ENCODE results near the gene EYS.
"Not testable (repeated sequence)": the region's sequence is repeated elsewhere in the genome, so short reads cannot be mapped to it uniquely, and the experiment has no call there.

Gene EYS

DNA sequence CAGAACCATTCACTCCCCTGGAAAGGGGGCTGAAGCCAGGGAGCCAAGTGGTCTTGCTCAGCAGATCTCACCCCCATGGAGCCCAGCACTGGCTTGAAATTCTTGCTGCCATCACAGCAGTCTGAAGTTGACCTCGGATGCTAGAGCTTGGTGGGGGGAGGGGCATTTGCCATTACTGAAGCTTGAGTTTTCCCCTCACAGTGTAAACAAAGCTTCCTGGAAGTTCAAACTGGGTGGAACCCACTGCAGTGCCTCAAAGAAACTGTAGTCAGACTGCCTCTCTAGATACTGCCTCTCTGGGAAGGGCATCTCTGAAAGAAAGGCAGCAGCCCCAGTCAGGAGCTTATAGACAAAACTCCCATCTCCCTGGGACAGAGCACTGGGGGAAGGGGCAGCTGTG, 1819.2 kb downstream of the EYS start:
- H3K9me3 Mint-ChIP-seq, CTCF ChIA-PET, H3K4me3 Mint-ChIP-seq, H3K27ac Mint-ChIP-seq, DNase-seq, H3K4me1 Mint-ChIP-seq, H3K36me3 Mint-ChIP-seq, H3K27me3 Mint-ChIP-seq: not testable (repeated sequence)

- Mint-ChIP-seq H3K4me1 (no peaks in the 10 kb centered on the region), H3K9me3 (no peaks in the 10 kb centered on the region), H3K36me3 (no peaks in the 10 kb centered on the region), H3K27ac (no peak overlapping the region), H3K4me3 (no peak overlapping the region), H3K27me3 (no peaks in the 10 kb centered on the region)
- CTCF ChIA-PET: no interaction called here
- DNase-seq: no peak
Measured at GRCh38 chr6:63887002-63887751, 1819.8 kb downstream of the EYS start.

GRCh38 chr6:63886341-63886740, 1820.7 kb downstream of the EYS start:
- Mint-ChIP-seq H3K36me3 (no peaks in the 10 kb centered on the region), H3K4me3 (no peak overlapping the region), H3K4me1 (no peaks in the 10 kb centered on the region), H3K27me3 (no peaks in the 10 kb centered on the region), H3K9me3 (no peaks in the 10 kb centered on the region), H3K27ac (no peak overlapping the region)
- CTCF ChIA-PET: no interaction called here
- no peak for DNase-seq

- Mint-ChIP-seq H3K36me3 (no peaks in the 10 kb centered on the region), H3K9me3 (peaks cover 3% of the 10 kb centered on the region), H3K27ac (no peak overlapping the region), H3K4me1 (no peaks in the 10 kb centered on the region), H3K27me3 (no peaks in the 10 kb centered on the region), H3K4me3 (no peak overlapping the region)
- CTCF ChIA-PET: no interaction called here
- DNase-seq: no peak
Measured at GRCh38 chr6:63883597-63883996, 1823.4 kb downstream of the EYS start.

- H3K27me3 Mint-ChIP-seq: no peaks in the 10 kb centered on the region
- CTCF ChIA-PET: interaction anchor here (0.7 kb wide), 2 partner anchors 20 to 449 kb away, joined by 3 read pairs; no protein-coding TSS in a partner anchor
- H3K27ac Mint-ChIP-seq: no peak overlapping the region
- H3K4me1 Mint-ChIP-seq: no peaks in the 10 kb centered on the region
- no peaks in the 10 kb centered on the region for H3K36me3 Mint-ChIP-seq
- H3K9me3 Mint-ChIP-seq: peaks cover 6% of the 10 kb centered on the region
- no peak overlapping the region for H3K4me3 Mint-ChIP-seq
- no peak for DNase-seq
Measured at GRCh38 chr6:63882208-63882607, 1824.8 kb downstream of the EYS start.

- Mint-ChIP-seq H3K27ac (no peak overlapping the region), H3K9me3 (peaks cover 6% of the 10 kb centered on the region), H3K4me3 (no peak overlapping the region), H3K27me3 (no peaks in the 10 kb centered on the region), H3K36me3 (no peaks in the 10 kb centered on the region), H3K4me1 (no peaks in the 10 kb centered on the region)
- CTCF ChIA-PET: interaction anchor here (0.7 kb wide), 2 partner anchors 20 to 449 kb away, joined by 3 read pairs; no protein-coding TSS in a partner anchor
- no peak for DNase-seq
Measured at GRCh38 chr6:63881791-63882190, 1825.2 kb downstream of the EYS start.

GRCh38 chr6:63872233-63872632, 1834.8 kb downstream of the EYS start:
- Mint-ChIP-seq H3K36me3 (no peaks in the 10 kb centered on the region), H3K9me3 (peaks cover 6% of the 10 kb centered on the region), H3K4me1 (no peaks in the 10 kb centered on the region), H3K27me3 (no peaks in the 10 kb centered on the region), H3K27ac (no peak overlapping the region), H3K4me3 (no peak overlapping the region)
- CTCF ChIA-PET: no interaction called here
- no peak for DNase-seq

GRCh38 chr6:63868351-63868750, 1838.7 kb downstream of the EYS start:
- Mint-ChIP-seq H3K27ac (no peak overlapping the region), H3K9me3 (no peaks in the 10 kb centered on the region), H3K27me3 (no peaks in the 10 kb centered on the region), H3K36me3 (no peaks in the 10 kb centered on the region), H3K4me1 (no peaks in the 10 kb centered on the region), H3K4me3 (no peak overlapping the region)
- CTCF ChIA-PET: no interaction called here
- no peak for DNase-seq

GRCh38 chr6:63864671-63865318, 1842.2 kb downstream of the EYS start:
- no peaks in the 10 kb centered on the region for H3K4me1 Mint-ChIP-seq
- H3K27ac Mint-ChIP-seq: no peak overlapping the region
- H3K36me3 Mint-ChIP-seq: no peaks in the 10 kb centered on the region
- no peak for DNase-seq
- CTCF ChIA-PET: no interaction called here
- no peaks in the 10 kb centered on the region for H3K9me3 Mint-ChIP-seq
- no peak overlapping the region for H3K4me3 Mint-ChIP-seq
- H3K27me3 Mint-ChIP-seq: no peaks in the 10 kb centered on the region

GRCh38 chr6:63864061-63864460, 1843.0 kb downstream of the EYS start:
- no peak overlapping the region for H3K27ac Mint-ChIP-seq
- no peak overlapping the region for H3K4me3 Mint-ChIP-seq
- no peaks in the 10 kb centered on the region for H3K9me3 Mint-ChIP-seq
- H3K36me3 Mint-ChIP-seq: no peaks in the 10 kb centered on the region
- CTCF ChIA-PET: no interaction called here
- no peak for DNase-seq
- no peaks in the 10 kb centered on the region for H3K27me3 Mint-ChIP-seq
- H3K4me1 Mint-ChIP-seq: no peaks in the 10 kb centered on the region

DNA sequence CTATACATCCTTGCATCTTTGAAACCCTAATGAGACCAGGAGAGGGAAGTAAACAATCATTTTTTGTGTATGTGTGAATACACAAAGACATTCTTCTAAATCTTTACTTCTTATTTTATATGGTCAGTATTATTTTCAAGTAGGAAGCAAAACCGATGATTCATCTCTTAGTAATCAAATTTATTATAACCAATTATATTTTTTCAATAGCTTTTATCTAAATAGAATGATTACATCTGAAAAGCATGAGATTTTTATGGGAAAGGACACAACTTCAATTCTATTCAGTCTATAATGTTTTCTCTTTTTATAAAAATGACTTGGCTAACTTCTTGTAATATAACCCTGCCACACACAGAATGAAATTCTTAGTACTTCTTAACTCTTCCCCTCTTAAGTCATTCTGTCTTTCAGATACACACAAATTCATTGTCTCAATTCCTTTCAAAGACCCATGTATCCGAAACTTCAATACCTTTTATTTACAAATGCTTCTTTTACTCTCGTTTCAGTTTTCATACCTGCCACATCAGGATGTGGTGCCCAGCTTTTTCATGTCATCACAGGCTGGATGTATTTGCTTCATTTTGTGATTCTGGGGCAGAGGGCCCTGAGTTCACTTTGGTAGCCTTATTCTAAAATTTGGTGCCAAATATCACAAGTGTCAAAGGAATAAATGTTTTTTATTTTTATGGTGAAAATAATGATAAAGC, 1844.4 kb downstream of the EYS start:
- Mint-ChIP-seq H3K27me3 (no peaks in the 10 kb centered on the region), H3K36me3 (no peaks in the 10 kb centered on the region), H3K27ac (no peak overlapping the region), H3K9me3 (no peaks in the 10 kb centered on the region), H3K4me1 (no peaks in the 10 kb centered on the region), H3K4me3 (no peak overlapping the region)
- CTCF ChIA-PET: interaction anchor here (1.3 kb wide), 1 partner anchor 18 kb away, joined by 3 read pairs; no protein-coding TSS in a partner anchor
- no peak for DNase-seq

GRCh38 chr6:63859528-63859927, 1847.5 kb downstream of the EYS start:
- no peak overlapping the region for H3K4me3 Mint-ChIP-seq
- H3K36me3 Mint-ChIP-seq: no peaks in the 10 kb centered on the region
- H3K27ac Mint-ChIP-seq: no peak overlapping the region
- H3K27me3 Mint-ChIP-seq: no peaks in the 10 kb centered on the region
- H3K9me3 Mint-ChIP-seq: no peaks in the 10 kb centered on the region
- H3K4me1 Mint-ChIP-seq: no peaks in the 10 kb centered on the region
- CTCF ChIA-PET: no interaction called here
- no peak for DNase-seq

DNA sequence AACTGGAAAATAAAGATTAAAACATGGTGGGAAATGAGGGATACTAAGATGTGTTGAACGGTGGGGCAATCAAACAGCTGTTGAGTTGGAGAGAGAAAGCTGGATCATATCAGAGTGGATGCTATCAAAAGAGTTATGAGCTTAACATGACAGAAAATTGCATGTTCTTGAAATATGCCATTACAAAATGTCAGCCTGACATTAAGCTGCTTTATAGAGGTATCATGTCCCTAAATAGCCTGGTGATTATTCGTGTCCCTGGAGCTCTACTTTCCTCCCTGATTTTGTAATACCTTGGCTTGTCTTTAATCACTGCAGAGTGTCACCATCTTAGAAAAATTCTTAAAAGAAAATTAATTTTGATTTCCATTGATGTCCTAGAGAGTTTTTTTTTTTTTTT, 1848.3 kb downstream of the EYS start:
- CTCF ChIA-PET: no interaction called here
- H3K27ac Mint-ChIP-seq: no peak overlapping the region
- no peaks in the 10 kb centered on the region for H3K27me3 Mint-ChIP-seq
- DNase-seq: no peak
- no peaks in the 10 kb centered on the region for H3K9me3 Mint-ChIP-seq
- no peaks in the 10 kb centered on the region for H3K4me1 Mint-ChIP-seq
- no peaks in the 10 kb centered on the region for H3K36me3 Mint-ChIP-seq
- no peak overlapping the region for H3K4me3 Mint-ChIP-seq

GRCh38 chr6:63856271-63856670, 1850.8 kb downstream of the EYS start:
- H3K36me3 Mint-ChIP-seq: no peaks in the 10 kb centered on the region
- CTCF ChIA-PET: no interaction called here
- H3K27ac Mint-ChIP-seq: no peak overlapping the region
- H3K4me1 Mint-ChIP-seq: no peaks in the 10 kb centered on the region
- no peak for DNase-seq
- no peak overlapping the region for H3K4me3 Mint-ChIP-seq
- no peaks in the 10 kb centered on the region for H3K27me3 Mint-ChIP-seq
- peaks cover 3% of the 10 kb centered on the region for H3K9me3 Mint-ChIP-seq

- Mint-ChIP-seq H3K27ac (no peak overlapping the region), H3K9me3 (no peaks in the 10 kb centered on the region), H3K36me3 (no peaks in the 10 kb centered on the region), H3K27me3 (no peaks in the 10 kb centered on the region), H3K4me1 (no peaks in the 10 kb centered on the region), H3K4me3 (no peak overlapping the region)
- DNase-seq: no peak
- CTCF ChIA-PET: interaction anchor here (1.4 kb wide), 1 partner anchor 18 kb away, joined by 3 read pairs; no protein-coding TSS in a partner anchor
Measured at GRCh38 chr6:63844287-63844686, 1862.7 kb downstream of the EYS start.

Measured in activated naive CD4-positive, alpha-beta T cell treated with anti-CD3 and anti-CD28 coated beads, Interleukin-2, amount 10 ng/mL, durations not matched to agents 7 days and 5 days (primary cell).